K562 (cell line): ENCODE data around the gene CSTF1. TPM values are rescaled to one million over a fixed set of nuclear protein-coding genes. Genes with fewer than 3 reads are reported as not detected.

ENCODE experiments used
- BRF2 ChIP-seq: IDR thresholded peaks from 3 replicates; pipeline ENCODE4 v1.6.1; 2011; ENCODE audit warnings: borderline replicate concordance, mild to moderate bottlenecking; ENCODE audit not compliant: insufficient read length, insufficient read depth
- CGGBP1 ChIP-seq: fragments of 250-450 bp; sonication (Bioruptor Pico); IDR thresholded peaks from 2 replicates; pipeline ENCODE4 v1.9.0; 2021; ENCODE audit warnings: mild to moderate bottlenecking
- HDAC1 ChIP-seq, 2 experiments: fragments of 450-650 bp; IDR thresholded peaks; 2 replicates each; pipeline ENCODE4 v1.6.1; 2016 to 2017; ENCODE audit warnings: inconsistent platforms in 1 of 2, mild to moderate bottlenecking in 1 of 2, moderate library complexity in 1 of 2
- RERE ChIP-seq: sonication (generic); formaldehyde crosslinking; IDR thresholded peaks from 2 replicates; pipeline ENCODE4 v1.8.0; 2023; ENCODE audit warnings: missing genetic modification reagents, mild to moderate bottlenecking, borderline replicate concordance
- SIN3A ChIP-seq, 2 experiments: fragments of 150-350 bp in 1 of 2; IDR thresholded peaks; 2 replicates each; pipeline ENCODE4 v1.6.1; 2011 to 2016; ENCODE audit warnings: borderline replicate concordance in 2 of 2, low read depth in 2 of 2, low read length in 2 of 2, mild to moderate bottlenecking in 2 of 2, moderate library complexity in 2 of 2; ENCODE audit not compliant: control insufficient read depth in 1 of 2
- TCF7L2 ChIP-seq: fragments of 150-350 bp; IDR thresholded peaks from 2 replicates; pipeline ENCODE4 v1.6.1; 2016; ENCODE audit warnings: low read depth, mild to moderate bottlenecking, low read length, moderate library complexity
- ZNF609 ChIP-seq: sonication (generic); formaldehyde crosslinking; IDR thresholded peaks from 2 replicates; pipeline ENCODE4 v1.8.1; 2023; ENCODE audit warnings: missing genetic modification reagents, mild to moderate bottlenecking, borderline replicate concordance
- polyA plus RNA-seq, 8 experiments: library from polyadenylated mRNA; depleted of rRNA in 4 of 8; stranded (reverse) in 5 of 8; unstranded in 3 of 8; fragments of >200 nt; fragmentation: Nextera tagmentation in 2 of 8; fragmentation: Illumina TruSeq in 1 of 8; extraction: Ambion mirVana in 2 of 8; extraction: Trizol in 1 of 8; gene quantifications; 2 replicates each; pipeline versions ENCODE4 v1.2.1 to v1.2.3, GENCODE V29; 2011 to 2014; ENCODE audit warnings: inconsistent platforms in 1 of 8, missing spikeins in 1 of 8
- total RNA-seq, 7 experiments: library from RNA; depleted of rRNA in 6 of 7; stranded (reverse); fragments of >200 nt in 6 of 7; fragmentation: Illumina TruSeq in 2 of 7; extraction: Trizol in 2 of 7; gene quantifications; 2 replicates each; pipeline versions ENCODE4 v1.2.1 to v1.2.3, GENCODE V29; 2011 to 2021; ENCODE audit warnings: low replicate concordance in 1 of 7

CSTF1 gene
- total and polyA plus RNA-seq, 9 of the 15 experiments (the other 6 are each of a cell fraction or from before 2014, with no cell fraction given): 30.8 to 110 (median 53.4) TPM

- TF ChIP-seq BRF2: no peak
- TF ChIP-seq ZNF609 (CRISPR knock-in tag): peak; percentile 14; the same call in 1 of the 2 replicates
- TF ChIP-seq HDAC1 (IDR thresholded peaks at IDR 0.05): peak; percentile 4 to 17; a peak in 1 of 4 replicates
- TF ChIP-seq TCF7L2: no peak
- no peak for TF ChIP-seq CGGBP1
- 0 out of 2 replicates have a peak, but pooled peaks have one; percentile 5 for TF ChIP-seq RERE (CRISPR knock-in tag)
- TF ChIP-seq SIN3A (IDR thresholded peaks at IDR 0.05; ENCODE audit: borderline replicate concordance in 2 of 2, control insufficient read depth in 1 of 2, low read depth in 2 of 2, low read length in 2 of 2): 0 out of 4 replicates have a peak, but pooled peaks of 1 of the 2 experiments have one; percentile 0
- TF ChIP-seq, all 486 proteins: peak for 32
Observed at GRCh38 chr20:56412473-56412790, 20.0 kb downstream of the CSTF1 start (continued).
